Endothelial cell of umbilical vein (primary cell): ENCODE results near the gene C10orf71. TPM values are rescaled to one million over a fixed set of nuclear protein-coding genes. Genes with fewer than 3 reads are reported as not detected.

Experiments
- BruUV-seq: library from RNA; stranded (reverse); fragments of 400-500 nt; replicated peaks from 2 replicates; lab custom pipeline; 2021; lab: Mats Ljungman, UMichigan
- CTCF ChIA-PET: fragments of 300-600, 350-600 bp; sonication (Branson Sonifier 250); formaldehyde crosslinking; loops from one replicate; lab custom pipeline; 2021; ENCODE audit warnings: antibody characterized with exemption, inconsistent platforms; lab: Charles Lee
- POLR2A ChIA-PET: fragments of 300-600, 350-600 bp; sonication (Branson Sonifier 250); formaldehyde crosslinking; loops from one replicate; lab custom pipeline; 2021; ENCODE audit warnings: antibody characterized with exemption, inconsistent platforms; lab: Charles Lee
- DNase-seq: peaks from one replicate; pipeline ENCODE4 v3.0.0-alpha.2; 2011; ENCODE audit warnings: low read depth, low spot score
- FAIRE-seq: peaks from 2 replicates; lab custom pipeline; 2011; peaks lifted over from hg19 to GRCh38; lab: Jason Lieb, UNC
- H2AFZ ChIP-seq: 2 replicates; pipeline ENCODE4 v1.6.0; 2012; ENCODE audit warnings: low read depth, low read length, control low read depth, inconsistent platforms
- H3K27ac ChIP-seq: 2 replicates; pipeline ENCODE4 v1.5.1; 2011; ENCODE audit warnings: low read depth, mild to moderate bottlenecking, control low read depth, low read length, moderate library complexity; ENCODE audit not compliant: insufficient read depth
- H3K27me3 ChIP-seq, 2 experiments: 2 replicates each; pipeline versions ENCODE4 v1.6.0 to v1.6.1; 2011; ENCODE audit warnings: low read length in 2 of 2, mixed read lengths in 1 of 2; ENCODE audit not compliant: control insufficient read depth in 2 of 2, insufficient read depth in 2 of 2
- H3K36me3 ChIP-seq, 2 experiments: 2 replicates in 1 of 2; 3 replicates in 1 of 2; pipeline ENCODE4 v1.5.1; 2011; ENCODE audit warnings: low read length in 2 of 2, mild to moderate bottlenecking in 1 of 2, moderate library complexity in 1 of 2; ENCODE audit not compliant: control insufficient read depth in 2 of 2, insufficient read depth in 2 of 2; ENCODE audit errors: extremely low read depth in 1 of 2
- H3K4me1 ChIP-seq: 3 replicates; pipeline ENCODE4 v1.5.1; 2011; ENCODE audit warnings: mild to moderate bottlenecking, low read length; ENCODE audit not compliant: control insufficient read depth, insufficient read depth; ENCODE audit errors: extremely low read depth
- H3K4me2 ChIP-seq: 2 replicates; pipeline ENCODE4 v1.6.1; 2011; ENCODE audit warnings: low read length, control low read depth, mixed read lengths; ENCODE audit not compliant: insufficient read depth
- H3K4me3 ChIP-seq, 3 experiments: fragments of 200-600 bp in 1 of 3; sonication (generic), shearing (Covaris generic) in 1 of 3; replicated peaks in 1 of 3; 2 replicates each; pipeline ENCODE4 v1.5.1; 2011 to 2016; ENCODE audit warnings: control low read depth in 3 of 3, low read length in 3 of 3, mild to moderate bottlenecking in 2 of 3, inconsistent platforms in 1 of 3, low read depth in 1 of 3, moderate library complexity in 1 of 3; ENCODE audit not compliant: insufficient read depth in 1 of 3
- H3K79me2 ChIP-seq: 2 replicates; pipeline ENCODE4 v1.6.0; 2012; ENCODE audit warnings: low read length, inconsistent platforms; ENCODE audit not compliant: control insufficient read depth, insufficient read depth
- H3K9ac ChIP-seq: replicated peaks from 2 replicates; pipeline ENCODE3; 2011; ENCODE audit warnings: low read length, control low read depth; ENCODE audit not compliant: insufficient read depth; ENCODE audit errors: extremely low read depth
- H3K9me1 ChIP-seq: replicated peaks from 3 replicates; pipeline ENCODE4 v1.6.0; 2011; ENCODE audit warnings: mild to moderate bottlenecking, low read length; ENCODE audit not compliant: control insufficient read depth, insufficient read depth; ENCODE audit errors: extremely low read depth
- H3K9me3 ChIP-seq: replicated peaks from 2 replicates; pipeline ENCODE4 v1.5.1; 2012; ENCODE audit warnings: low read length, inconsistent platforms; ENCODE audit not compliant: control insufficient read depth, insufficient read depth
- H4K20me1 ChIP-seq: replicated peaks from 2 replicates; pipeline ENCODE3; 2011; ENCODE audit warnings: mild to moderate bottlenecking, low read length; ENCODE audit not compliant: control insufficient read depth, insufficient read depth; ENCODE audit errors: extremely low read depth
- EZH2 ChIP-seq: IDR thresholded peaks from 2 replicates; pipeline ENCODE4 v1.6.1; 2012; ENCODE audit warnings: borderline replicate concordance, low read depth, mild to moderate bottlenecking, moderate library complexity, low read length, inconsistent platforms; ENCODE audit not compliant: severe bottlenecking
- FOS ChIP-seq: IDR thresholded peaks from 2 replicates; pipeline ENCODE4 v1.6.1; 2011; ENCODE audit warnings: mild to moderate bottlenecking, low read length, moderate library complexity, borderline replicate concordance; ENCODE audit not compliant: insufficient read depth
- GATA2 ChIP-seq: IDR thresholded peaks from 2 replicates; pipeline ENCODE4 v1.7.0; 2011; ENCODE audit warnings: low read depth, mild to moderate bottlenecking, moderate library complexity, mixed read lengths, low read length; ENCODE audit not compliant: insufficient read length, insufficient read depth
- JUN ChIP-seq: IDR thresholded peaks from 2 replicates; pipeline ENCODE4 v1.6.1; 2011; ENCODE audit warnings: borderline replicate concordance, low read depth; ENCODE audit not compliant: insufficient read length, insufficient read depth
- MYC ChIP-seq: IDR thresholded peaks from one replicate; pipeline ENCODE4 v1.6.1; 2011; ENCODE audit warnings: mild to moderate bottlenecking, low read depth, low read length
- POLR2A ChIP-seq: IDR thresholded peaks from 2 replicates; pipeline ENCODE4 v1.6.1; 2012; ENCODE audit warnings: low read depth, mild to moderate bottlenecking, control low read depth, low read length
- POLR2AphosphoS5 ChIP-seq: IDR thresholded peaks from 2 replicates; pipeline ENCODE4 v1.6.1; 2012; ENCODE audit warnings: low read depth, mild to moderate bottlenecking, control low read depth, low read length, moderate library complexity; ENCODE audit not compliant: insufficient read depth
- dilution Hi-C: fragments of 300-500 bp; cut with MboI; formaldehyde crosslinking; loops from one replicate; pipeline ENCODE4 v1.15.0; 2019; ENCODE audit warnings: low sequenced_read_pairs; ENCODE audit not compliant: extremely low pct_ligation_motif_present
- intact Hi-C: fragments of 100-400 bp; cut with micrococcal nuclease; formaldehyde crosslinking; loops from one replicate; pipeline ENCODE4 v1.10.0; 2022
- polyA plus RNA-seq, 4 experiments: library from polyadenylated mRNA; depleted of rRNA in 3 of 4; stranded (reverse) in 3 of 4; unstranded in 1 of 4; fragments of >200 nt; gene quantifications; 2 replicates each; pipeline versions ENCODE4 v1.2.1 to v1.2.3, GENCODE V29; 2011 to 2012; ENCODE audit warnings: missing spikeins in 1 of 4
- total RNA-seq: library from RNA; stranded (reverse); gene quantifications from 2 replicates; pipeline ENCODE4 v1.2.3, GENCODE V29; 2021
- TF ChIP-seq, protein P1 (sequence below), 2 donors: IDR thresholded peaks; 1 replicate in 1 of 2; 2 replicates in 1 of 2; pipeline ENCODE4 v1.5.1; 2011; ENCODE audit warnings: low read length in 2 of 2, mild to moderate bottlenecking in 2 of 2, moderate library complexity in 2 of 2, control low read depth in 1 of 2, inconsistent platforms in 1 of 2, low read depth in 1 of 2; ENCODE audit not compliant: insufficient read depth in 1 of 2; ENCODE audit errors: extremely low read depth in 1 of 2
- TF ChIP-seq, protein P2 (sequence below): IDR thresholded peaks from 2 replicates; pipeline ENCODE4 v1.6.1; 2011; ENCODE audit not compliant: insufficient read depth, insufficient read length

The C10orf71 gene
- total and polyA plus RNA-seq, 2 donors (not counting 3 experiments of a cell fraction or from before 2014, with no cell fraction given) = not detected

DNA sequence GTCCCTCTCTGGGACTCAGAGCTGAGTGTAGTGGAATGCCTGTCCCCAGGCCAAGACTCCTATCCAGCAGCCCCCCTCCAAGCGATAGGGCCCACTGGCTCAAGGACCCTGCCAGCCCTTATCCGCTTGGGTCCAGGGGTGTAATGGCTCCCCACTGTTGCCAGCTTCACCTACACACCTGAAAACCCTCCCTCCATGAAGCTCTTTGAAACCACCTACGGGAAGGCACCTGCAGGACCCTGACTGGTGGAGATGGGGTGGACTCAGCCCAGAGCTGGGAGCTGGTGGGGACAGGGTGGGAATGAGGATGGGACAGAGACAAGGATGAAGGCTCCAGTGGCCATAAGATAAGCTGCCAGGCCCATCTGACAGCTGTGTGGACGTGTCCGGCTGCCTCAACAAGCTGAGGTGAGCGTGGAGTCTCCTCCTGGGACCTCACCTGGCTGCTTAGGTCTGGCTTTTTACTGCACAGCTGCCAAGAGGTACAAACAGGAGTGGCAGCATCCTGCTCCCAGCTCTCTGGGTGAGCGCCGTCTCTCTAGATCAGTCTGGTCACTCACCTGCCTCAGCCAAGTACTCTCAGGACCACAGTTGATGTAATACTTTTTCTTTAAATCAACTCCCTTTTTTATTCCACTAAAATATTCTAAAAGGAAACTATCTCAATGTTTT, 55.1 kb downstream of the C10orf71 start:
- no peaks in the 10 kb centered on the region for H3K36me3 ChIP-seq
- H3K79me2 ChIP-seq = no peaks in the 10 kb centered on the region
- H3K27me3 ChIP-seq = peaks cover 0 to 1% of the 10 kb centered on the region in 2 experiments
- dilution Hi-C loops (no loop called here), intact Hi-C loops (no loop called here)
- no peak for DNase-seq
- no peaks in the 10 kb centered on the region for H3K9me3 ChIP-seq
- no peak overlapping the region for H3K9ac ChIP-seq
- no peaks in the 10 kb centered on the region for H3K9me1 ChIP-seq
- no peaks in the 10 kb centered on the region for H4K20me1 ChIP-seq
- FAIRE-seq = no peak
- no peak overlapping the region for H3K4me3 ChIP-seq
- no peak overlapping the region for H2AFZ ChIP-seq
- H3K4me1 ChIP-seq = no peaks in the 10 kb centered on the region
- no peak overlapping the region for H3K27ac ChIP-seq
- ChIA-PET POLR2A (no interaction called here), CTCF (no interaction called here)
- no TSS peak for BruUV-seq
- no peak overlapping the region for H3K4me2 ChIP-seq
- TF ChIP-seq GATA2 = no peak
- TF ChIP-seq, protein P1, sequence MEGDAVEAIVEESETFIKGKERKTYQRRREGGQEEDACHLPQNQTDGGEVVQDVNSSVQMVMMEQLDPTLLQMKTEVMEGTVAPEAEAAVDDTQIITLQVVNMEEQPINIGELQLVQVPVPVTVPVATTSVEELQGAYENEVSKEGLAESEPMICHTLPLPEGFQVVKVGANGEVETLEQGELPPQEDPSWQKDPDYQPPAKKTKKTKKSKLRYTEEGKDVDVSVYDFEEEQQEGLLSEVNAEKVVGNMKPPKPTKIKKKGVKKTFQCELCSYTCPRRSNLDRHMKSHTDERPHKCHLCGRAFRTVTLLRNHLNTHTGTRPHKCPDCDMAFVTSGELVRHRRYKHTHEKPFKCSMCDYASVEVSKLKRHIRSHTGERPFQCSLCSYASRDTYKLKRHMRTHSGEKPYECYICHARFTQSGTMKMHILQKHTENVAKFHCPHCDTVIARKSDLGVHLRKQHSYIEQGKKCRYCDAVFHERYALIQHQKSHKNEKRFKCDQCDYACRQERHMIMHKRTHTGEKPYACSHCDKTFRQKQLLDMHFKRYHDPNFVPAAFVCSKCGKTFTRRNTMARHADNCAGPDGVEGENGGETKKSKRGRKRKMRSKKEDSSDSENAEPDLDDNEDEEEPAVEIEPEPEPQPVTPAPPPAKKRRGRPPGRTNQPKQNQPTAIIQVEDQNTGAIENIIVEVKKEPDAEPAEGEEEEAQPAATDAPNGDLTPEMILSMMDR (IDR thresholded peaks at IDR 0.05; ENCODE audit: extremely low read depth in 1 of 2, insufficient read depth in 1 of 2, low read depth in 1 of 2, low read length in 2 of 2) = no peak
- no peak for TF ChIP-seq JUN
- no peak for TF ChIP-seq MYC
- TF ChIP-seq, protein P2, sequence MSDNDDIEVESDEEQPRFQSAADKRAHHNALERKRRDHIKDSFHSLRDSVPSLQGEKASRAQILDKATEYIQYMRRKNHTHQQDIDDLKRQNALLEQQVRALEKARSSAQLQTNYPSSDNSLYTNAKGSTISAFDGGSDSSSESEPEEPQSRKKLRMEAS = no peak
- no peak for TF ChIP-seq FOS
- no peak for TF ChIP-seq POLR2A
- no peak for TF ChIP-seq EZH2
- TF ChIP-seq POLR2AphosphoS5 = no peak
